Tibial nerve (tissue), 4 donors: ENCODE data around the gene METTL22.

ENCODE experiments used
- CTCF ChIP-seq, 5 experiments: fragments of 200-600 bp in 3 of 5; fragments of 450-650 bp in 2 of 5; sonication (generic) in 3 of 5; IDR thresholded peaks; one replicate each; pipeline ENCODE4 v1.5.1; 2016 to 2019; ENCODE audit warnings: antibody characterized with exemption in 5 of 5, mild to moderate bottlenecking in 3 of 5, moderate library complexity in 2 of 5
- EP300 ChIP-seq, 2 donors: sonication (generic); formaldehyde crosslinking; IDR thresholded peaks; one replicate each; pipeline ENCODE4 v1.6.1; 2017; ENCODE audit warnings: antibody characterized with exemption in 2 of 2, mild to moderate bottlenecking in 1 of 2
- POLR2A ChIP-seq, 2 donors: fragments of 450-650 bp; IDR thresholded peaks; one replicate each; pipeline ENCODE4 v1.6.1; 2017; ENCODE audit warnings: antibody characterized with exemption in 2 of 2, mild to moderate bottlenecking in 2 of 2, moderate library complexity in 2 of 2

DNA sequence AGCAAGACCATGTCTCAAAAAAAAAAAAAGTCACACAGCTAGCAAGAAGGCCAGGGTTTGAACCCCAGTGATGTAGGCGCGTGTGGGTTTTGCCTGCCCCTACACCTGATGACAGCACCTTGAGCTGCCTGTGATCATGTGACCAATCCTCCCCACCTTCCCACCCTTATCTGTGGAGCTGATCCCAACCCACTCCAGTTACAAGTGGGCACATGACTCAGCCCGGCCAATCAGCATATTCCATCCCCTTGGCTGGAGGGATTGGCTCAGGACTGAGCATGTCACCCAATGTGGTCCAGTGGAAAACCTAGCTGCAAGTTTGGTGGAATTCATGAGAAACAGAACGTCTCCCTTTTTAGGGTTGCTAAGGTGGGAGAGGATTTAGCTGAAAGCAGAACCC is 37.8 kb upstream of the METTL22 start:
- no peak for TF ChIP-seq CTCF (IDR thresholded peaks at IDR 0.05)
- TF ChIP-seq POLR2A (IDR thresholded peaks at IDR 0.05): no peak
- no peak for TF ChIP-seq EP300 (IDR thresholded peaks at IDR 0.05)
